ENCODE measurements around the gene FAM98C. TPM values are rescaled to one million over a fixed set of nuclear protein-coding genes. Genes with fewer than 3 reads are reported as not detected.

Gene FAM98C
- total RNA-seq, 1 experiment from 2014 or later = 8.7 TPM

GRCh38 chr19:38453596-38453995 lies 50.7 kb downstream of the FAM98C start:
- DNase-seq (ENCODE audit: low read depth) = no peak

DNA sequence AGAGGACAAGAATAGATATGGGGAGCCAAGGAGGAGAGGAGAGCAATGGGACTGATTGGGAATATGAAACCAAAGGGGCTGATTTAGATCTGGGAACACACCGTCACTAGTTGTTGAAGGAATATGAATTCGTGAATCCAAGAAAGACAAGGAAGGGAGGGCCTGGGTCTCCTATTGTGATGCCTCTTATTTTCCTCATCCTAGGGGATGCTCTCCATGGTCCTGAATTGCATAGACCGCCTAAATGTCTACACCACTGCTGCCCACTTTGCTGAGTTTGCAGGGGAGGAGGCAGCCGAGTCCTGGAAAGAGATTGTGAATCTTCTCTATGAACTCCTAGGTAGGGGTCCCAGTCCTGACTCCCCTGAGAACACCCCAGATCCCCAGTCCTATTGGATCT lies 52.1 kb downstream of the FAM98C start:
- DNase-seq (ENCODE audit: low read depth) = peak; percentile 27

- no peak for DNase-seq (ENCODE audit: low read depth)
These were observed 54.3 kb downstream of the FAM98C start for GRCh38 chr19:38457202-38457601.

GRCh38 chr19:38457690-38458405 lies 55.0 kb downstream of the FAM98C start:
- no peak for DNase-seq (ENCODE audit: low read depth)

Other genes with a start within 250 kb of the FAM98C start
- 1.7 and 3.0 TPM in 2 replicates for gene DPF1, start 178.9 kb upstream of the FAM98C start, total RNA-seq (2014; rRNA removed; shearing (Covaris generic))
- not detected in 2 replicates for gene PPP1R14A, start 146.7 kb upstream of the FAM98C start, total RNA-seq (2014; rRNA removed; shearing (Covaris generic))
- 0.48 TPM in 1 of 2 replicates, not detected in the other for gene SPINT2, start 138.5 kb upstream of the FAM98C start, total RNA-seq (2014; rRNA removed; shearing (Covaris generic))
- gene C19orf33, start 98.8 kb upstream of the FAM98C start, total RNA-seq (2014; rRNA removed; shearing (Covaris generic)) = not detected in 2 replicates
- gene YIF1B, start 87.1 kb upstream of the FAM98C start, total RNA-seq (2014; rRNA removed; shearing (Covaris generic)) = 80.1 and 106 TPM in 2 replicates
- 0.12 and 0.29 TPM in 2 replicates for gene KCNK6, start 83.2 kb upstream of the FAM98C start, total RNA-seq (2014; rRNA removed; shearing (Covaris generic))
- 0.10 TPM in 1 of 2 replicates, not detected in the other for gene CATSPERG, start 67.3 kb upstream of the FAM98C start, total RNA-seq (2014; rRNA removed; shearing (Covaris generic))
- 478 and 533 TPM in 2 replicates for gene PSMD8, start 28.5 kb upstream of the FAM98C start, total RNA-seq (2014; rRNA removed; shearing (Covaris generic))
- gene GGN, start 15.1 kb upstream of the FAM98C start, total RNA-seq (2014; rRNA removed; shearing (Covaris generic)) = 0.36 TPM in 1 of 2 replicates, not detected in the other
- 0.72 and 0.78 TPM in 2 replicates for gene SPRED3, start 14.4 kb upstream of the FAM98C start, total RNA-seq (2014; rRNA removed; shearing (Covaris generic))
- gene RASGRP4, start 23.1 kb downstream of the FAM98C start, total RNA-seq (2014; rRNA removed; shearing (Covaris generic)) = not detected in 2 replicates
- under 0.01 TPM in 1 of 2 replicates, not detected in the other for gene RYR1, start 30.6 kb downstream of the FAM98C start, total RNA-seq (2014; rRNA removed; shearing (Covaris generic))
- 0.39 TPM in 1 of 2 replicates, not detected in the other for gene MAP4K1, start 214.9 kb downstream of the FAM98C start, total RNA-seq (2014; rRNA removed; shearing (Covaris generic))
- 689 and 728 TPM in 2 replicates for gene EIF3K, start 216.1 kb downstream of the FAM98C start, total RNA-seq (2014; rRNA removed; shearing (Covaris generic))
- gene ACTN4, start 244.6 kb downstream of the FAM98C start, total RNA-seq (2014; rRNA removed; shearing (Covaris generic)) = 306 and 358 TPM in 2 replicates

Measured in RPMI7951 (cell line).